CD4-positive, alpha-beta T cell treated with Interleukin-10 for 1 hour (primary cell): ENCODE measurements around the gene SLC35F5.
"Not testable (repeated sequence)": the region's sequence is repeated elsewhere in the genome, so short reads cannot be mapped to it uniquely, and the experiment has no call there.

Experiments
- DNase-seq: peaks from one replicate; pipeline ENCODE4 v3.0.0-alpha.2; 2020

SLC35F5 gene

GRCh38 chr2:113692698-113693428 is 63.6 kb downstream of the SLC35F5 start:
- peak; percentile 31 for DNase-seq

GRCh38 chr2:113690871-113691270 is 65.6 kb downstream of the SLC35F5 start:
- not testable (repeated sequence) for DNase-seq

DNA sequence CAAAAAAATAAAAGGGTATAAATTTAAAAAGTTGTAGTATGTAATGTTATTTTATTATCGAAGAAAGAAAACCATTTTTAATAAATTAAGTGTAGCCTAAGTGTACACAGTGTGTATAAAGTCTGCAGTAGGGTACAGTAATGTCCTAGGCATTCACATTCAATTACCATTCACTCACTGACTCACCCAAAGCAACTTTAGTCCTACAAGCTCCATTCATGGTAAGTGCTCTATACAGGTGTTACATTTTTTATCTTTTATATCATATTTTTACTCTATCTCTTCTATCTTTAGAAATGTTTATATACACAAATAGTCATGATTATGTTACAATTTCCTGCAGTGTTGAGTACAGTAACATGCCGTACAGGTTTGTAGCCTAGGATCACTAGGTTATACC is 69.9 kb downstream of the SLC35F5 start:
- no peak for DNase-seq

GRCh38 chr2:113685471-113685870 is 71.0 kb downstream of the SLC35F5 start:
- DNase-seq, result no peak

DNA sequence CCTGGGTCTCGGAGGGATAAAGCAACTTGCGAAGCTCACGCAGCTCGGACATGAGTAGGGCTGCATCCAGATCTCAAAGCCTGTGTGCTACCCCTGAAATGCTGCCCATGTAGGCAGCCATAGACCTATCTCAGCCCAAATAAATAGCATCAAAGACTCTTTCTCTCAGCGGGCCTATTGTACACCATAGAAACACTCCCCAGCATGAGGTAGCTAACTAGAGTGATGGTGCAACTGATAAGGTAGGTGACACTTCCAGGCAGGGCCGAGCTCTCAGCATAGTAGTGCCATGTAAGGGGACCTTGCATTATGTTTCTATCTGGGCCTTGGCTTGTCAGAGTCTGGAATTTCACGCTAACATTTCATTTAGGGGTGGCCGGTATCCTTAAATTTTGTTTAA is 77.0 kb downstream of the SLC35F5 start:
- DNase-seq, result peak; percentile 13

DNA sequence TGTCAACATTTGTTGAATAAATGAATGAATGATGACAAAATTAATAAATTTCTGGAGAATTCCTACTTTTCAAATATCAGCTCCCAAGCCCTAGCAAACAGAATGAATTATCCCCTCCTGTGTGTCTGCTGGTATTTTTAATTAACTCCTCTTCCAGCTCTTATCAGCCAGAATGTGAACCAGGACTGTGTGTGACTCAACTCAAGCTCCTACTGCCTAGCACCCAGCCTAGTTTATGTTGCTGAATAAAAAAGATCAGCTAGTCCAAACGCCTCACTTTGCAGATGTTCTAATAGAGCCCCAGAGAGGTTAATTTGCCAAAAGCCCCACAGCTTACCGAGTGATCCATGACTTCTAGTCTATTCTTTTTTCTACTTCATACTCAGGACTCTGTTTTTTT is 79.1 kb downstream of the SLC35F5 start:
- no peak for DNase-seq

DNA sequence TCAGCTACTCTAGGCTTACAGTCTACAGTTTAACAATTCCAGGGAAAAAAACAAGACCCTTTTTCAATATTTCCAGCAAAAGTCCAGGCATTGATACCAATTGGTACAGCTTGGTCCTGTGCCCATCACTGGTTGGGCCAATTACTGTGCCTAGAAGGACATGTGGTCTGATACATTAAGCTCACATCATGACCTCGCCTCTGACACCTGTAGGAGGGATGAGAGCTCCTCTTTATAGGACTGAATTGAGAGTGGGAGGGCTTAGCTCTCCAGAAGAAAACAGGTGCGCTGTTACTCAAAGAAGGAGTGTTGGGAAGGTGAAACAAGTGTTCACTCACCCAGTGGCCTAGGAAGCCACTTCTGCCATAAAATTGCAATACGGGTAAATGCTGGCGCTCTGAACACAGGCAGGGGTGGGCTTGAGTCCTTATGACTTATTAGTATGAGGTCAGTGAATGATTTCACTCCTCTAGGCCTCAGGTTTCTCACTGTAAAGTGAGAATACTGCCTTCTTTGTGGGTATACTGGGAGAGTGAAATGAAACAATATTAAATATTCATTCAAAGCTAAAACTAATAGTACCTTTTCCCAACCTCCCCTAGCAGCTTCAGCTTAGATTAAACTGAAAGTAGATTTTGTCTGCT is 79.7 kb downstream of the SLC35F5 start:
- DNase-seq, result no peak

GRCh38 chr2:113675875-113676274 is 80.6 kb downstream of the SLC35F5 start:
- no peak for DNase-seq

DNA sequence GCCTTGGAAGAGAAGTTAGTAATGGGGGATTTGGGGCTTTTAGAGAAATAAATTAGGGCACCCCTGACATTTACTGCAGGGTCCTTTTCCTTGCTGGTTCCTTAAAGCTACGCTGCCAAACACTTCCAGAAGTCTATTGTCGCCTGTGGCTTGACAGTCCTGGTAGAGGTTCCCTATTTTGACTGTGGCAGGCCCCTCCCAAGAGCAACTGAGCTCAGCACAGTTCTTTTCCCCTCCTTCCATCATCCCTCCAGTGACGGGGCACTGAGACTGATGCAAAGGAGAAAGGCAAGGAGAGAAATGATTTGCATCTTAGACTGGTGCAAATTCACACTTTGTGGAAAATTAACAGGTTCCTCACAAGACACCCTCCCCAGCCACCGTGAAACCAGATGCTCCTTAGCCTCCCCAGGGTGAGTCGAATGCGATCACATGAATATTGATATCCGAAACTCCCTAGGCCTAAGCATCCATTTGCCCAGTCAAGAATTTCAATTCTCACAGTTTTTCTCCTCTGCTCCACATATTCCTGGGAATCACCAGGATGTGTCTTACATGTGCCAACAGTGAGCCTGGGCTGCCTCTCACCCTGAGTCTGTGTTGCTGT is 84.0 kb downstream of the SLC35F5 start:
- DNase-seq, result no peak

DNA sequence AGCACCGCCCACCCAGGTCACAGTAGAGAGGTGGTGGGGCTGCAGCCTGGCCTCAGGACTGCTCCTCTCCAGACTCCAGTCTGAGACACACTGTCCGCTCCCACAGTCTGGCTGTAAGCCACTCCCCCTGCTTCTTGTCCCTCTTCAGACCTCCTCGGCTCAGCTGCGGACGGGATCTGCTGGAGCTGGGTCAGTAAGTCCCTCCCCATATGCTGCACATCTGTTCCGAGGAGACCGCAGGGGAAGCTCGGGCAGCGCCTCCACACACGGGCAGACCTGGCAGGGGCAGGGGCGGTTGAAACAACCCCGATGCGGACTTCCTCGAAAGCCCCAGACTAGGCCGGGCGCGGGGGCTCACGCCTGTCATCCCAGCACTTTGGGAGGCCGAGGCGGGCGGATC is 87.4 kb downstream of the SLC35F5 start:
- DNase-seq, result not testable (repeated sequence)

DNA sequence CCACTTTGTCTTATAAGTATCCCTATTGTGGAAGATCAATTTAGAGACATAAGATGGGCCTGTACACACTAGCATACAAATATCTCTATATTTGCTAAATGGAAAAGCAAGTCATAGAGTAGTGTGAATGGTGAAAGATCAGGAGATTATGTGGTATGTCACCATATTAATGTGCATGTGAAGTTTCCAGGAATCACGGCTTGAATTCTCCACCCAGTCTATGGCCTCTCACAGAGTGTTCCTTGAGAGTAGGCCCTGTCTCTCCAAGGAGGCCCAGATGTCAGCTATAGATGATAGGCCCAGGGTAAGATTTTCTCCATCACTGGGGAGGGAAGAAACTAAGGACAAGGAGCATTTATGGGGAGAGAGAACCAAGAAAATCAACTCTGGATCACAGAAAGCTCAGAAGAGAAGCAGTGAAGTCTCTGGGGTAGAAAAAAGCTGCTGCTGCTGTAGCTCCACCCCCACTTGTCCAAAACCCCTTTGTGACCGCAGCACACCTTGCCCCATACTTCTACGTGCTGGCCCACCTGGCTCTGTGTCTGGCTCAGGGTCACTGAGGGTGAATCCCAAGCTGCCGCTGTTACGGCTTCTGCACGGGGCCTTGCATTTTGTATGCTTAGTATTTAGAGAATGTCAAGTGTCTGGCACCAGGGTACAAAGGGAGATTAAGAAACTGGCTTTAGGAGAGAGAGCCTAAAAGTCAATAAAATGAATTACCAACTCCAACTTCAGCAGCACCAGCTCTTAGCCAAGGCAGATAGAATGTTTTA is 91.5 kb downstream of the SLC35F5 start:
- DNase-seq, result not testable (repeated sequence)

- DNase-seq, result not testable (repeated sequence)
Measured at GRCh38 chr2:113663285-113664060, 93.0 kb downstream of the SLC35F5 start.
